Activated T-helper 9 cell treated with anti-CD3 and anti-CD28 coated beads, Interleukin-2, amount 50 U/mL, for 16 hours (primary cell): ENCODE data around the gene CPM.
"Not testable (repeated sequence)": the region's sequence is repeated elsewhere in the genome, so short reads cannot be mapped to it uniquely, and the experiment has no call there.

Experiments
- DNase-seq: peaks from one replicate; pipeline ENCODE4 v3.0.0-alpha.2; 2020; ENCODE audit warnings: low read depth

The CPM gene

DNA sequence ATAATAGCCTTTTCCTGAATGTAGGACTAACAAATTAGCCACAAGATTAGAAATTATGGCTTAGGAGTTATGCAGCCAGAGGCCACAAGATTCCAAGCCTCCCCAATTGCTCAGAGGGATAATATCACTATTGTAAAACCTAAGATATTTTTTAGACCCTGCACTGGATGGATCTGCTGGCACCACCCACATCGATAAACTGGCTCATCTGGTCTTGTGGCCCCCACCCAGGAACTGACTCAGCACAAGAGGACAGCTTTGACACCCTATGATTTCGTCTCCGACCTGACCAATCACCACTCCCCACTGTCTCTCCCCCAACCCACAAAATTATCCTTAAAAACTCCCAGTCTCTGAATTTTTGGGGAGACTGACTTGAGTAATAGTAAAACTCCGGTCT is 54.7 kb downstream of the CPM start:
- no peak for DNase-seq

DNA sequence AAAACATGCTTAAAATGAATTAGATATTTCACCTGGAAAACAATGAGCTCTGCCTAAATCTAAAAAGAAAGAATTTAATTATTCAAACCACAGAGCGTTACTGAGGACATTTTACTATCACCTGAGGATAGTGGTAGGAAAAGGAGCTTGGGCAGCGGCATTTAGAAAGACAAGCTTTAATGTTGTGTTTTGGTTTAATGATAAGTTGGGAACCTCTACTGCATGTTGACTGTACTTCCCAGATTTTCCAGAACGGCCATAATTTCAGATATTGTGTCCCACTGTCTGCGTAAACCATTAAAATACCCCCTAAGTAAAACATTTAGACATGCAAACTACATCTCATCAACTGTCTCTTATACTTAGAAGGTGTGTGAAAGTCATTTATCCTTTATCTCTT is 55.4 kb downstream of the CPM start:
- no peak for DNase-seq

DNA sequence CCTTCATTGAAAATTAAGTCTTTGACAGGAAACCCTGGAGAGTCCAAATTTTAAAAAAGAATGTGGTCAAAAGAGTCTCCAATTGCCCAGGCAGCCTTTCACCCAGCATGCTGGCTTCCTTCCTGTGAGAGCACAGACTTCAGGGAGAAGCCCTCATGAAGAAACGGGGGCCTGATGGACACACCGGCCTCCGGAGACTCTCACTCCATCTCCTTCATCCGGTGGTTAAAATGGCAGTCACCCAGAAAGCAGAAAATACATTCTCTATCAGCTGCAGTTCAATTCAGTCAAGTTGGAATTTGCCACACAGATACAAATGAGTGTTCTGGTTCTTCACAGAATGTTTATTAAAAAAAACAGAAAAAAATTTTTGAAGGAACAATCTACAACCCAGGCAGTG is 56.5 kb downstream of the CPM start:
- DNase-seq: no peak

DNA sequence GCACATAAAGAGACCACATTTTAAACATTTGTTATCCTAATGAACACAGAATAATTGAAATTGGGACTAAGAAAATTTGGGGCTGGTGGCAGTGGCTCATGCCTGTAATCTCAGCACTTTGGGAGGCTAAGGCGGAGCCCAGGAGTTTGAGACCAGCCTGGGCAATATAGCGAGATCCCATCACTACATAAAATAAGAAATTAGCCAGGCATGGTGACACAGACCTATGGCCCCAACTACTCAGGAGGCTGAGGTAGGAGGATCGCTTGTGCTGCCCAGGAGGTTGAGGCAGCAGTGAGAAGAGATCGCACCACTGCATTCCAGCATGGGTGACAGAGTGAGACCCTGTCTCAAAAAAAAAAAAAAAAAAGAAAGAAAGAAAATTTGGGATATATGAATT is 59.7 kb downstream of the CPM start:
- no peak for DNase-seq

DNA sequence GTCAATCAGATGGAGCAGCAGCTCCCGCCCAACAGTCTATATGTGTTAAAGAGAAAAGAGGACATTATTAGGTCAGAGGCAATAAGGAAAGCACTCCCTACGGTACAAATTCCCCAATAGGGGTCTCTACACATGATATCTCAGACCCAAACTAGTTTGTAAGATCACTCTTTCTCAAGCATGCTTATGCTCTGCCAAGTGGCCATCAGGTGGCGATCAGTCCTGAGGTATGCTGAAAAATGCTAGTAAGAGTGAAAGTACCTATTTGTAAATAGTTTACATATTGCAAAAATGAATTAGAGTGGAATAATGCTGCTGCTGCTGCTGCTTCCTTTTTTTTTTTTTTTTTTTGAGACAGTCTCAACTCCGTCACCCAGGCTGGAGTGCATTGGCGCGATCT is 61.0 kb downstream of the CPM start:
- no peak for DNase-seq

DNA sequence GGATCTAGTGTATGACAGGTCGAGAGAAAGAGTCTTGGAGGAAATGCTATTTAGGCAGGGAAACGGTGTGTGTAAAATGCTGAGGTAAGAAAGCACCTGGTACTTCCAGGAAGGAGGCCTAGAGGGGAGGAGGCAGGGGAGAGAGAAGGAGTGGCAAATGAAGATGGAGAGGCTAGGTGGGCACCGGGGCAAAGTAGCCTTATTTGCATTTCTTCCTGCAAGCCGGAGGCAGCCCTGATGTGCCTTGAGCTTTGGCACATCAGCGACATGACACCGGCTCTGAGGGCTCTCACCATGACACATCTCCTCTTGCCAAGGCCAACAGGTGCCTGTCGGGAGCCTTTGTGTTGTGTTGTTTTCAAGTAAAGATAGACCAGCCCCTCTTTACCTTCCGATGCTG is 61.6 kb downstream of the CPM start:
- no peak for DNase-seq

DNA sequence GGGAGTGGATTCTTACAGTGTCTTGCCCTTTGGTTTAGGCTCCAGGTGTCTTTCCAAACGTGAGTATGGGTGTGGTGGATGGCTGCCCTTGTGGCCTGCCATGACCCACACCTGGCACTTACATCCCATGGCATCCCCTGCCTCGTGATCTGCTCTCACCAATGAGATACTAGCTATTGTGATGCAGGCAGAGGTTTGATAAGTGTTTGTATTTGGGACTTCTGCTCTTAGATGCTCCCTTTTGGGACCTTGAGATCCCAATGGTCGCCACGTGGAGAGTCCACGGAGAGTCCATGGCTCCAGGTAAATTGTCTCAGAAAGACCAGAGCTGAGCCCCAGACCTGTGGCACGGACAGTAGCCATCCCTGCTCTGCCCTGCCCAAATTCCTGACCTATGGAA is 62.5 kb downstream of the CPM start:
- no peak for DNase-seq

DNA sequence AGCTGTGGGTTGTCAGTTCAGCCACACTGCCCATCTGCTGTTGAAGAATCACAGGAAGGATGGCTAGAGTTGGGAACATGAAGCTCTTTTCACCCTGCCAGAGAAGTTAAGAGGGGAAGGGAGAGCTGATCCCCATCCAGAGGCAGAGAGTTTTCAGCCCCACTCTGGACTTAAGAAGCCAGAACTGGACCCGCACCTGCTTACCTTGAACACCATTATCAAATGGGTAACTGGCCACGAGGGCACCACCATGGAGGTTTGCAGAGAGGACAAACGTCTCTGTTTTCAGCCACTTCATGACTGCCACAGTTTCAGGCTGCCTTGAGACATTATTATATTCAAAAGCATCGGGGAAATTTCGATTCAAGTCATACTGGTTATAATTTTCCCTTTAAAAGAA is 63.0 kb downstream of the CPM start:
- DNase-seq: no peak

DNA sequence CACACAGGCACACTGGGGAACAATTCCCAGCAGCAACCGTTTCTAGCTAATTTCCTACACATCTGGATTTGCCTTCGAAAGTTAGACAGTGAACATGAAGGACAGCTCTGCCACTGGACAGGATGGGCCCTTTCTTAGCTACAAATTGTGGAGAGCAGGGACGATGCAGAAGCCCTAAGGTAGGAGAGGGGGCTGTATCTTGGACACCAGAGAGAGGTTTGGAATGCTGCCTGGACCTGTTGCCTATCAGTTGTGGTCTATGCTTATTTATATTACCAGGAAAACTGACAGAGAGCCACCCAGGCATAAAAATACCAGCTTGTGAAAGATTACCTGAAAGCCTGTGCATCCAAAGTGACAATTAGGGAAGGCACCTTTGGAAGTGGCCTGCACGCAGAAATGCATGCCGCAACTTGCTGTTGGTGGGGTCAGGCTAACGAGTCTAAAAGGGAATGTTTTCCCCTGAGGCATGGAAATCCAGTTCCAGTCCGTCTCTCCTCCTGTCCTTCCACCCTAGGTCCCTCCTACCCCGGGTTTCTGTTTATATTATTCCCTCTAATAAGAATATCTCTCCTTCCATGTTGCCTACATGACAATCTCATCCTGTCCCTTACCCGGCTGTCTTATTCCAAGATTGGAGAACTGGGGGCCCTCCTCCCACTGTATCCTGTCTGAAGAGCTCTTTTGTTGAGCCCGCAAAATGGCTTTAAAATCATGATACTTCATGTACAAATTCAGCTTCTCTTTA is 64.8 kb downstream of the CPM start:
- no peak for DNase-seq

DNA sequence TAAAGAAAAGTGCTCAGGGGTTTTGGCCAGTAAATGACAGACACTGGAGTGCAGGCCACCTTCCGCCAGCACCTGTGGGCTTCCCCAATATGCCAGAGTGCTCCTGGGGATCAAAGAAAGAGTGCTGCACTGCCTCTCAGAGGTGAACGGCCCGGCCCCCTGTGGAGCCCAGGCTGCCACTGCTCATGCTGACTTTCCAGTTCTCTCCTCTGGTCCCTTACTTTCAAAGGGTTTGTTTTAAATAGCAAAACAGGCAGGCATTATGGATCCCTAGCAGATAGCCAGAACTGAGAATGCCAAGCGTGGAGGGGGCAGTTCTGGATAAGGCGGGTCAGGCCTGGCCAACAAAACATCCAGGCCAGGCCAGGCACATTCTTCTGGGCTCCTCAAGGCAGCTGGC is 65.4 kb downstream of the CPM start:
- DNase-seq: no peak

DNA sequence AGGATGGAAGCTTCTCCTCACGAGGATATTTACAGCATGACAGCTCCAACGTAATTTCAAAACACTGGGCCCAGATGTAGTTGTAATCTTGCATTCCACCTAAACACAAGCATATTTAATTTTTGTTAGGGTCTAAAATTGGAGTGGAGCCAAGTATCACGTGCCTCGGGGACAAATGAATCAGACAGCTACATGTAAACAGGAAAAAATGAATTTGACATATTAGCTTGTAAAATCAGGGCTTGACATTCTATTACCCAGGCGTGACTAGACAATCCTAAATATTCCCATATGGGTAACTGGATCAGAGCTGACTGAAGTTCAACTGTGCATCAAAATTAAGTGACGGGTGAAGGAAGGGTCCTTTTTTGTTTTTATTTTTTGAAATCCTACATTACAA is 66.0 kb downstream of the CPM start:
- DNase-seq: no peak

DNA sequence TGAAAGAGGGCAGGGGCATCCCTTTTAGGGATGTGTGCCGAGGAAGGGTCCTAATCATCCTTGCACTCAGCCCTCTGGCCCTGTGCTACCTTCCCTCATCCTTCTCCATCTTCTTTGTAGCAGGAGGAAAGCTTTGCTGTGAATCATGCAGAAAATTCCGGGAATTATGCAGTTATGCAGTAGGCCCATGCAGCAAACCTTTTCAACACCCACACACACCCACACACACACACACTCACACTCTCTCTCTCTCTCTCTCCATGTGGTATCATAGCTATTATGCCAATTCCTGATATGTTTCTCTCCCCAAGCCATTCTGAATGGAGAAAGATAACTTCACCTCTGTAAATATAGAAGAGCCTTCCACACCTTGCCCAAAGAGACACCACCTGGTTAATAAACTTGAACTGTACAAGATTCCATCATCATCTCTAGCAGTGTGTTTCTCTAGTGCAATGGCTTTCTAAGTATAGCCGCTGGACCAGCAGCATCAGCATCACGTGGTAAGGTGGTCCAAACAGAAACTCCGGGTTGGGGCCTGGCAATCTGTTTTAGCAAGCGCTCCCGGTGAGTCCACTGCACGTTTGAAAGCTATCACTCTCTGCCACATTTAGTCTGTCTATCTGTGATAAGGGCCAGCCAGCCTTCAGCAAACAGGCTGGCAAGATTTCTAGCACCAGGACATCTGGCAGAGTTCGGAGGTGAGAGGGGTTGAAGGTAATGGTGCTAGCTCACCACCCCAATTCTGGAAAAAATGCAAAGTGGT is 67.4 kb downstream of the CPM start:
- no peak for DNase-seq

DNA sequence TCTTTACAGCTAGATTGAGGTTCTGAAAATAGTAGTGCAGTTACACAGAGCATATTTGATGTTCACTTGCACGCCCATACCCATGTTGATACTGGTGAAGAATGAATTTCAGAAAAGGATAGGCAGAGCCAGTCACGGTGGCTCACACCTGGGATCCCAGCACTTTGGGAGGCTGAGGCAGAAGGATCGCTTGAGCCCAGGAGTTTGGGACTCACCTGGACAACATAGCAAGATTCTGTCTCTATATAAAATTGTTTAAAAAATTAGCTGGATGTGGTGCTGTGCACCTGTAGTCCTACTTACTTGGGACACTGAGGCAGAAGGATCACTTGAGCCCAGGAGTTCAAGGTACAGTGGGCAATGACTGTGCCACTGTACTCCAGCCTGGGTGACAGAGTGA is 68.4 kb downstream of the CPM start:
- DNase-seq: no peak

DNA sequence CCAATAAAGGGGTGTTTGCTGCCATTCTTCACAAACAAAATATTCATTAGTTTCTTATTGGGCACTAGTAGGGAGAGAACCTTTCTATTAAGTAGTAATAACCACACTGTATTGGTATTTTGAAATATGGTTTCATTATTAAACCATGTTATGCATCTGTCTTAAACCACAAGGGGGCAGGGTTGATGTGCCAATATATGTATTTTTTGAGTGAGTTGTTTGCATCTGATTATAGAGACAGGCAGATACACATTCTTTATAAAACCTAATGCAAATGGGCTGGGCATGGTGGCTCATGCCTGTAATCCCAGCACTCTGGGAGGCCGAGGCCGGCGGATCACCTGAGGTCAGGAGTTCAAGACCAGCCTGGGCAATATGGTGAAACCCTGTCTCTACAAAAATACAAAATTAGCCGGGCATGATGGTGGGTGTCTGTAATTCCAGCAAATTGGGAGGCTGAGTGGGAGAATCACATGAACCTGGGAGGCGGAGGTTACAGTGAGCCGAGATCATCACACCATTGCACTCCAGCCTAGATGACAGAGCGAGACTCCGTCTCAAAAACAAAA is 69.0 kb downstream of the CPM start:
- not testable (repeated sequence) for DNase-seq

DNA sequence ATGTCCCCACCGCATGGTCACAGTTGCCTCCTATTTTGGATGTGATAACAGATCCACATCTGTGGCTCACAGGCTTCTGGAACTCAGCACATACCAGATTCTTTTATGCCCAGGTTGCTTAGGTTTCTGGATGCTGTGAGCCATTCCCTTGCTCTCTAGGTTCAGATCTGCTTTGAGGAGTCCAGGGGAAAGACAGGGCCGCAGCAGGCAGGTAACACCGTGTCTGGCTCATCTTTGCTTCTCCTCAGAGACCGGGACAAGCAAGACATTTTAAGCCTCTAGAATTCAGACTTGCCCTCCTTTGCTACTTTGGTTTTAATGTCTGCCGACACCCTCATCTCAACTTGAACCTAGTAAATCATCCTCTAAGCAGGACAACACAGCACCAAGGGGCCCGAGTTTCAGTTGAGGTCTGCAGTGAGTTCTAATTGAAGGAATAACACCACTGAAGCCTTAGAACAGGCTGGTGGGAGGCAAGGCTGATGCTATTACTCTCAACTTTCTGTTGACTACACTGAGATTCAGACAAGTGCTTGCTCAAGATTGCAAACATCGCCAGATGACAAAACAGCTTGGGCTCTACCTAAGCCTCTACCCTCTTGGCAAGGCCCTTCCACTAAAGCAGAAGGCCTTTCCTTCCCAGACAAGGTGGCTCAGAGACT is 69.7 kb downstream of the CPM start:
- no peak for DNase-seq

DNA sequence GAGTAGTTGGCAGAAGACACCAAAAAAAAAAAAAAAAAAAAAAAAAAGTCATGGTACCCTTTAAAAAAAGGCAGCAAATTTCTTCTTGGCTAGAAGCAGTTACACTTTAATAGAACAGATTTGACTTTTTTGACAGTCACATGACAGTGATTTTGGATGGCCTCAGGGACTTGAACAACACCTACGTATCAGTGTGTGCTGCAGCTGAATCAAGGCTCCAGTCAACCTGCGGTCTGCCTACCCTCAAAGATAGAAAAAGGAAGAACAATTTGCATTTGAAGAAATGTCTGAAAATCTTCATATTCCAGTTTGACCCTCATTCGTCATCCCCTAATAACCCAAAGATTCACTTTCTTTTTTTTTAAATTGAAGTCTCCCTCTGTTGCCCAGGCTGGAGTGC is 71.1 kb downstream of the CPM start:
- no peak for DNase-seq

DNA sequence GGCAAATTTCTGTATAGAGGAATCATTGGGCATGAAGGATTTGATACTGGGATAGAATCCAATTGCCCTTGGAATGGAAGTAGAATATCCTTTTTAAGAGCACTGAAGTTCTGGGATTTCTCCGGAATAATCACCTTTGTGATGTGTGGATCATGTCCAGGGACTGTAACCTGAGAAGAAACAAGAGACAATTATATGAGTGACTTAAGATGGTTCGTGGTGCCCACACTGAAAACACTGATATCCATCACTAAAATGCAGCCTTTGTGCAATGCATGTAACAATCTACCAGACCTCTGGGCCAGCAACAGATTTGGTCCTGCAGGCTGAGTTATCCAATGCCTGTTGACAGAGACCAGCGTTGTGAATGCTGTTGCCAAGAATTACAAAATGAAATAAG is 76.5 kb downstream of the CPM start:
- DNase-seq: no peak

DNA sequence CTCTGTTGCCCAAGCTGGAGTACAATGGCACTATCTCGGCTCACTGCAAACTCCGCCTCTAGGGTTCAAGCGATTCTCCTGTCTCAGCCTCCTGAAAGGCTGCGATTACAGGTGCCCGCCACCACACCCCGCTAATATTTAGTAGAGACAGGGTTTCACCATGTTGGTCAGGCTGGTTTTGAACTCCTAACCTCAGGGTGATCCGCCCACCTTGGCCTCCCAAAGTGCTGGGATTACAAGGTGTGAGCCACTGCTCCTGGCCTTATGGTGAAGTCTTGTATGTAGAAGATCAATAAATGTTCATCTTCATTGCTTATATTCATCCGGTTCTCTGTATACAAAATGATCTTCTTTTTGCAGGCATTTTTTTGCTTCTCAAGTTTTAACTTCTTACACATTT is 77.2 kb downstream of the CPM start:
- no peak for DNase-seq

DNA sequence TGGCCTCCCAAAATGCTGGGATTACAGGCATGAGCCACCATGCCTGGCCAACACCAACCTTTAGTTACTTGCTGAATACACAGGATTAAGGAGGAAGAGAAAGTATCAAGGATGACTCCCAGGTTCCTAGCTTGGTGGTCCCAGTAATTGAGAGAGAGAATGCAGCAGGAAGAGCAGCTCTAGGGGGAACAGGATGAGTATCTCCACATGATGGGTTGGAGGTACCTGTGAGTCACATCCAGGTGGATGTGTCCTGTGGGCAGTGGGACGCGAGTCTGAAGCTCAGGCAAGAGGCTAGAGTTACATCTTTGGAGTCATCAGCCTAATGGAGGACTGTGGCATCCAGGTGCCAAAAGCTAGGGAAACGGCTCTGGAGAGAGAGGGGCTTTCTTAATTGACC is 77.9 kb downstream of the CPM start:
- DNase-seq: no peak

DNA sequence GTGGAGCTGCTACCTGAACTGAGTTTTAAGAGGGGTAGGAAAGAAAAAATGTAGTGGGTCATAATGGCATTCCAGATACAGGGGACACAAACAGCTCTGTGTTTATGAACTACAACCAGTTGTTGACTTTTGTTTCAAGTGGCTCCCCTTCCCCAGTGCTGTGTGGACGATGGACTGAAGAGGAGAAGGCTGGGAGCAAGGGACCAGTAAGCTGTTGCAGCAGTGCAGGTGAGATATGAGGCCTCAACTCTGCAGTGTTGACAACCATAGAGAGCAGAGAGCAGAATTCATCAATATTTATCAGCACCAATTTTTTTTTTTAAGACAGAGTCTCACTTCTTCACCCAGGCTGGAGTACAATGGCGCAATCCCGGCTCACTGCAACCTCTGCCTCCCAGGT is 78.4 kb downstream of the CPM start:
- DNase-seq: no peak

DNA sequence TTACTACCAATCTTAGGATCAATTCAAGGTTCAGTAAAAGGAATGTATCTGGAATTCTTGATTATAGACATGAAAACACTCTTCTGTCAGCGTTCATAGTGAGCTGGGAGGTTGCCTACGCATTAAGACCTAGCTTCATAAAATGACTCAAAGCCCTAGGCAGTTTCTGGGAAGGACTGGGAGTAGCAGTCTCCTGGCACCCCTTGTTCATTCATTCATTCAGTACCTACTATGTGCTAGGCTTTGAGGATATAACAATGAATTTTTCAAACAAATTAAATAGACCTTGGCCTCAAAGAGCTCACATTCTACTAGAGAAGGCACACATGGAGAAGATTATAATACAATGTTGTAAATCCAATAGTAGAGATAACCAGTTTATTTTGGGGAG is 78.9 kb downstream of the CPM start:
- DNase-seq: no peak

DNA sequence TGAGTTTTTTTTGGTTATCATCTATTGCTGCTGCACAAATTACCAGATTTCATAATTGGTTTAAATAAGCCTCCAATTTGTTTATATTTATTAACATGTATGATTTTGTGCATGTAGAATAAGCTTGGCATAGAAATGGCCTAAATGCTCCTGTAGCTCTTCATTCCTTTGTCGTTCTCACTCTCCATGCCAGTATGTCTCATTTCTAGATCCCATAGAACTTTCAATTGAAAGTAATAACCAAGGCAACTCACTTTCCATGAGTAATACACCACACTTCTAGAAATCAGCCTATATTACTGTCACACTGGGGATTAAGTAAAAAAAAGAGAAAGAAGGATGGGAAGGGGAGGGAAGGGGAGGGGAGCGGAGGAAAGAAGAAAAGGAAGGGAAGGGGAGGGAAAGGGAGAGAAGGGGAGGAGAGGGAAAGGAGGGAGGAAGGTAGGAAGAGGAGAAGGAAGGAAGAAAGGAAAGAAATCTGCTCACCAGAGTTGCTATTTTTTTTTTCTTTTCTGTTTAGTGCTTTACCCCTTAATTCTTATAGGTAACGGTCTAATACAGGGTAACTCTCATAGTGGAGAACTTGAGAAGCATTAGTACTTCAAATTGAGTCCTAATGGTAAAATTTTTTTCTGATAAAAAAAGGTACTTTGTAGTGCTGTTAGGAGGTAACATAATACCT is 79.4 kb downstream of the CPM start:
- DNase-seq: no peak
